Stomach (tissue), 9 donors: ENCODE results near the gene AFDN. TPM values are rescaled to one million over a fixed set of nuclear protein-coding genes. Genes with fewer than 3 reads are reported as not detected.

ENCODE experiments used
- DNase-seq, 2 donors: peaks; one replicate each; pipeline versions ENCODE4 v3.0.0 to v3.0.0-alpha.2; 2013 to 2019
- H3K27ac ChIP-seq, 5 donors: fragments of 200-600 bp in 4 of 5; sonication (generic) in 4 of 5; one replicate each; pipeline ENCODE4 v1.5.1; 2013 to 2019; ENCODE audit warnings: mild to moderate bottlenecking in 1 of 5, moderate library complexity in 1 of 5
- H3K27me3 ChIP-seq, 3 donors: fragments of 200-600 bp; sonication (generic); one replicate each; pipeline ENCODE4 v1.5.1; 2017 to 2019; ENCODE audit warnings: mixed run types in 1 of 3
- H3K36me3 ChIP-seq, 4 donors: fragments of 200-600 bp; sonication (generic); 1 replicate in 3 of 4; 2 replicates in 1 of 4; pipeline ENCODE4 v1.5.1; 2016 to 2019
- H3K4me1 ChIP-seq, 4 donors: fragments of 200-600 bp; sonication (generic); one replicate each; pipeline ENCODE4 v1.5.1; 2016 to 2019
- H3K4me3 ChIP-seq, 4 donors: fragments of 200-600 bp; sonication (generic) in 3 of 4; one replicate each; pipeline ENCODE4 v1.5.1; 2016 to 2019; ENCODE audit warnings: mild to moderate bottlenecking in 1 of 4
- H3K9me3 ChIP-seq, 4 donors: fragments of 200-600 bp; sonication (generic); one replicate each; pipeline ENCODE4 v1.5.1; 2016 to 2019
- EP300 ChIP-seq: sonication (generic); formaldehyde crosslinking; IDR thresholded peaks from one replicate; pipeline ENCODE4 v1.6.1; 2017; ENCODE audit warnings: antibody characterized with exemption
- POLR2A ChIP-seq, 4 donors: fragments of 450-650 bp; IDR thresholded peaks; one replicate each; pipeline ENCODE4 v1.6.1; 2016; ENCODE audit warnings: antibody characterized with exemption in 4 of 4, control low read depth in 2 of 4, mild to moderate bottlenecking in 1 of 4, moderate library complexity in 1 of 4
- POLR2AphosphoS5 ChIP-seq, 3 donors: sonication (generic); formaldehyde crosslinking; IDR thresholded peaks; one replicate each; pipeline ENCODE4 v1.6.1; 2016; ENCODE audit warnings: antibody characterized with exemption in 3 of 3
- WGBS, 5 donors: extraction: QIAGEN DNeasy Blood & Tissue Kit in 3 of 5; methylation state at CpG; one replicate each; pipeline versions ENCODE4 v1.1.5 to v1.1.7; 2013 to 2018; 5-methylcytosine and 5-hydroxymethylcytosine counted together
- intact Hi-C: fragments of 100-400 bp; cut with DNase I; formaldehyde crosslinking; loops from one replicate; pipeline ENCODE4 v1.15.1; 2023; ENCODE audit warnings: low total_unique reads
- polyA plus RNA-seq, 3 donors: library from polyadenylated mRNA; stranded (reverse); fragments of 200-250 nt; gene quantifications; one replicate each; pipeline ENCODE4 v1.2.3, GENCODE V29; 2013
- total RNA-seq, 5 donors: library from RNA; depleted of rRNA; stranded (reverse); fragments of >200 nt; gene quantifications; one replicate each; pipeline versions ENCODE4 v1.1.0 to v1.2.3, GENCODE V29; 2014 to 2016
- TF ChIP-seq, protein P1 (sequence below), 7 experiments: fragments of 450-650 bp in 4 of 7; fragments of 200-600 bp in 3 of 7; sonication (generic) in 3 of 7; IDR thresholded peaks; one replicate each; pipeline ENCODE4 v1.5.1; 2016 to 2019; ENCODE audit warnings: antibody characterized with exemption in 7 of 7, control low read depth in 2 of 7, mild to moderate bottlenecking in 1 of 7
- donor health status: healthy with polysubstance abuse.
- donor health status: Bipolar disorder and iron deficiency.
- donor health status: healthy.

AFDN gene
- total and polyA plus RNA-seq, 8 donors = 24.8 to 521 (median 114) TPM

DNA sequence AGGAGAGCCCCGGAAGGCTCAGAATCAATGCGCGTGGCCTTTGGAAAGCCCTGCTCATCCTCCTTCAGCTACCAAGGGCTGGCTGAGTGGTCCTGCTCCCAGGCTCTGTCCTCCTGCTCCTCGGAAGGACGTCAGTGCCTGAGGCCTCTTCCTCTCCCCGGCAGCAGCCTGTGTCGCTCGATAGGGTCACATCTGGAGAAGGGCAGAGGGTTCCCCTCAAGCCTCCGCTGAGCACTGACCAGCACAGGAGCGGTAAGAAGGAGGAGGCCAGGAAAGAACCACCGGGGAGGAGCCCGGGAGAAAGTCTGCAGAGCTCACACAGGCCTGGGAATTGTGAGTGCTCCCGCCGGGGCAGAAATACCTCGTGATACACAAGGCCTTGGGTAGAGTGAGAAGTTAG, 192.0 kb downstream of the AFDN start:
- no peaks in the 10 kb centered on the region for H3K9me3 ChIP-seq
- no peaks in the 10 kb centered on the region for H3K36me3 ChIP-seq
- WGBS, 5 donors = 86 to 92% (median 89%) methylated on average over 15 of the region's 15 CpGs
- no peak overlapping the region for H3K27ac ChIP-seq
- TF ChIP-seq POLR2AphosphoS5 (IDR thresholded peaks at IDR 0.05) (no peak), POLR2A (IDR thresholded peaks at IDR 0.05) (no peak), EP300 (no peak)
- TF ChIP-seq, protein P1, sequence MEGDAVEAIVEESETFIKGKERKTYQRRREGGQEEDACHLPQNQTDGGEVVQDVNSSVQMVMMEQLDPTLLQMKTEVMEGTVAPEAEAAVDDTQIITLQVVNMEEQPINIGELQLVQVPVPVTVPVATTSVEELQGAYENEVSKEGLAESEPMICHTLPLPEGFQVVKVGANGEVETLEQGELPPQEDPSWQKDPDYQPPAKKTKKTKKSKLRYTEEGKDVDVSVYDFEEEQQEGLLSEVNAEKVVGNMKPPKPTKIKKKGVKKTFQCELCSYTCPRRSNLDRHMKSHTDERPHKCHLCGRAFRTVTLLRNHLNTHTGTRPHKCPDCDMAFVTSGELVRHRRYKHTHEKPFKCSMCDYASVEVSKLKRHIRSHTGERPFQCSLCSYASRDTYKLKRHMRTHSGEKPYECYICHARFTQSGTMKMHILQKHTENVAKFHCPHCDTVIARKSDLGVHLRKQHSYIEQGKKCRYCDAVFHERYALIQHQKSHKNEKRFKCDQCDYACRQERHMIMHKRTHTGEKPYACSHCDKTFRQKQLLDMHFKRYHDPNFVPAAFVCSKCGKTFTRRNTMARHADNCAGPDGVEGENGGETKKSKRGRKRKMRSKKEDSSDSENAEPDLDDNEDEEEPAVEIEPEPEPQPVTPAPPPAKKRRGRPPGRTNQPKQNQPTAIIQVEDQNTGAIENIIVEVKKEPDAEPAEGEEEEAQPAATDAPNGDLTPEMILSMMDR (IDR thresholded peaks at IDR 0.05) = no peak
- H3K4me3 ChIP-seq = no peak overlapping the region
- H3K4me1 ChIP-seq = peaks cover 0 to 4% (median 0%) of the 10 kb centered on the region in 4 donors
- intact Hi-C loops = no loop called here
- DNase-seq = no peak
- H3K27me3 ChIP-seq = no peaks in the 10 kb centered on the region

DNA sequence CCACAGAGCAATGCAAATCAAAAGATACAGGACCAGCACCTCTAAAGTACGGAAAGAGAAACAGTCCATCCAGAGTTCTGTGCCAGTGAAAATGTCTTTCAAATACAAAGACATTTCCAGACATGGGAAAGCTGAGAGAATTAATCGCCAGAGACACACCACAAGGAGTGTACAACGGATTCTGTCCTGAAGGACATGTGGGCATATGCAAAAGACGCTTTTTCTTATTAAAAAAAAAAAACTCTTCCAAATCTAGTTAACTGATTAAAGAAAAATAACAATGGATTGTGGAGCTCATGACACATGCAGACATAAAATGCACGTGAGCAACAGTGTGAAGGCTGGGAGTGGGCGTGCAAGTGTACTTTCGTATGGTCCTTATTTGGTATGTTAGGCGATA, 193.5 kb downstream of the AFDN start:
- H3K27ac ChIP-seq = no peak overlapping the region
- H3K9me3 ChIP-seq = no peaks in the 10 kb centered on the region
- H3K4me1 ChIP-seq = peaks cover 0 to 10% (median 3%) of the 10 kb centered on the region in 4 donors
- TF ChIP-seq POLR2AphosphoS5 (IDR thresholded peaks at IDR 0.05) (no peak), EP300 (no peak), POLR2A (IDR thresholded peaks at IDR 0.05) (no peak)
- TF ChIP-seq, protein P1 (IDR thresholded peaks at IDR 0.05) = no peak
- no peaks in the 10 kb centered on the region for H3K36me3 ChIP-seq
- no peak overlapping the region for H3K4me3 ChIP-seq
- WGBS, 5 donors = 90 to 93% (median 91%) methylated on average over 8 of the region's 8 CpGs
- H3K27me3 ChIP-seq = no peaks in the 10 kb centered on the region
- no peak for DNase-seq
- intact Hi-C loops = no loop called here

DNA sequence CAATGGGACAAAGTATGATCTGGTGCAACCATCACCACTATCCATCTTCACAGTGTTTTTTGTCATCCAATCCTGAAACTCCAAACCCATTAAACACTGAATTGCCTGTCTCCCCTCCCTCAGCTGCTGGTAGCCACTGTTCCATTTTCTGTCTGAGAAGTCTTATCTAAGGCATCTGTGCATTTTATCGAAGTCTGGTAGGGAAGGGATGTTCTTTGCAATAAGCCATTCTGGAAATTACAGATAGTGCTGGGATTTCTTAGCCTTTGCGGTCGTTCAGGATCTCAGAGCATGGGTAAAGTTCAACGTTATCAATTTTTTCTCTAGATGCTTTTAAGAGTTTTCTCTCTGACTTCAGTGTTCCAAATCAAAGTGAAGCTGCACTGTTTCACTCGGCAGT, 194.9 kb downstream of the AFDN start:
- DNase-seq = no peak
- no peaks in the 10 kb centered on the region for H3K9me3 ChIP-seq
- no peak overlapping the region for H3K4me3 ChIP-seq
- no peaks in the 10 kb centered on the region for H3K27me3 ChIP-seq
- H3K27ac ChIP-seq = no peak overlapping the region
- peaks cover 0 to 8% (median 3%) of the 10 kb centered on the region in 4 donors for H3K4me1 ChIP-seq
- H3K36me3 ChIP-seq = no peaks in the 10 kb centered on the region
- WGBS, 5 donors = 58 to 68% (median 63%) methylated on average over 5 of the region's 5 CpGs
- no peak for TF ChIP-seq POLR2A (IDR thresholded peaks at IDR 0.05)
- TF ChIP-seq, protein P1 (IDR thresholded peaks at IDR 0.05) = no peak
- no peak for TF ChIP-seq EP300
- no peak for TF ChIP-seq POLR2AphosphoS5 (IDR thresholded peaks at IDR 0.05)
- intact Hi-C loops = no loop called here

Other genes with a start within 250 kb of the AFDN start
- under 1 TPM in 1 of 5 donors, not detected in 4; 0.37 TPM for gene KIF25, start 170.8 kb downstream of the AFDN start, total RNA-seq
- gene KIF25, start 170.8 kb downstream of the AFDN start, polyA plus RNA-seq = under 1 TPM in 2 of 3 donors, not detected in 1; 0.31 to 0.33 TPM